CD4-positive, alpha-beta memory T cell (primary cell): ENCODE results near the gene WDR81. TPM values are rescaled to one million over a fixed set of nuclear protein-coding genes. Genes with fewer than 3 reads are reported as not detected.

Source experiments
- CTCF ChIA-PET: fragments of 350-600 bp; sonication (Branson Sonifier 250); formaldehyde crosslinking; loops from one replicate; lab custom pipeline; 2021; ENCODE audit warnings: inconsistent platforms; ENCODE audit not compliant: partially characterized antibody; lab: Charles Lee
- POLR2A ChIA-PET: fragments of 350-600 bp; sonication (Branson Sonifier 250); formaldehyde crosslinking; loops from one replicate; lab custom pipeline; 2021; ENCODE audit not compliant: partially characterized antibody; lab: Charles Lee
- DNase-seq, 5 donors: peaks; one replicate each; pipeline versions ENCODE4 v3.0.0 to v3.0.0-alpha.2; 2020 to 2022; ENCODE audit warnings: mixed read lengths in 1 of 5
- H3K27ac ChIP-seq: one replicate; pipeline ENCODE4 v1.7.0; 2013; ENCODE audit warnings: low read depth, low read length
- H3K27me3 ChIP-seq: 2 replicates; pipeline ENCODE4 v1.7.0; 2013; ENCODE audit warnings: mild to moderate bottlenecking, low read length, moderate library complexity; ENCODE audit not compliant: insufficient read depth
- H3K36me3 ChIP-seq: 2 replicates; pipeline ENCODE4 v1.7.0; 2013; ENCODE audit warnings: mild to moderate bottlenecking, low read length, moderate library complexity; ENCODE audit not compliant: insufficient read depth
- H3K4me1 ChIP-seq: 2 replicates; pipeline ENCODE4 v1.7.0; 2013; ENCODE audit warnings: mild to moderate bottlenecking, low read length, moderate library complexity; ENCODE audit not compliant: insufficient read depth
- H3K4me3 ChIP-seq, 2 donors: one replicate each; pipeline ENCODE4 v1.7.0; 2013; ENCODE audit warnings: low read length in 2 of 2, mild to moderate bottlenecking in 1 of 2
- H3K9me3 ChIP-seq, 2 donors: one replicate each; pipeline ENCODE4 v1.7.0; 2013; ENCODE audit warnings: low read length in 2 of 2, control low read depth in 1 of 2; ENCODE audit not compliant: control insufficient read depth in 1 of 2
- H3K27ac Mint-ChIP-seq, 7 donors: one replicate each; pipeline ENCODE4 v1.8.0; 2020 to 2021; ENCODE audit warnings: mixed read lengths in 7 of 7, mild to moderate bottlenecking in 6 of 7, inconsistent platforms in 3 of 7, moderate library complexity in 3 of 7
- H3K27me3 Mint-ChIP-seq, 2 donors: one replicate each; pipeline ENCODE4 v1.8.0; 2020 to 2021; ENCODE audit warnings: mixed read lengths in 2 of 2
- H3K36me3 Mint-ChIP-seq, 2 donors: one replicate each; pipeline ENCODE4 v1.8.0; 2020 to 2021; ENCODE audit warnings: mixed read lengths in 2 of 2, inconsistent platforms in 1 of 2, mild to moderate bottlenecking in 1 of 2
- H3K4me1 Mint-ChIP-seq, 4 donors: one replicate each; pipeline ENCODE4 v1.8.0; 2020 to 2021; ENCODE audit warnings: mixed read lengths in 4 of 4, mild to moderate bottlenecking in 1 of 4
- H3K4me3 Mint-ChIP-seq, 8 donors: one replicate each; pipeline ENCODE4 v1.8.0; 2020 to 2021; ENCODE audit warnings: mixed read lengths in 8 of 8, mild to moderate bottlenecking in 7 of 8, moderate library complexity in 6 of 8, inconsistent platforms in 3 of 8
- H3K9me3 Mint-ChIP-seq, 8 donors: one replicate each; pipeline ENCODE4 v1.8.0; 2020 to 2021; ENCODE audit warnings: mixed read lengths in 8 of 8, mild to moderate bottlenecking in 5 of 8, inconsistent platforms in 3 of 8, moderate library complexity in 1 of 8
- intact Hi-C: fragments of 100-400 bp; cut with micrococcal nuclease; formaldehyde crosslinking; loops from one replicate; pipeline ENCODE4 v1.15.1; 2023
- polyA plus RNA-seq, 2 donors: library from polyadenylated mRNA; unstranded; fragments of 300-500 nt; fragmentation: Illumina TruSeq; gene quantifications; one replicate each; pipeline ENCODE4 v1.2.3, GENCODE V29; 2021
- total RNA-seq, 2 experiments: library from RNA; stranded (reverse); gene quantifications; one replicate each; pipeline ENCODE4 v1.2.3, GENCODE V29; 2021

WDR81 gene
- total and polyA plus RNA-seq, 4 experiments from 2014 or later = 4.4 to 40.3 (median 29.9) TPM

DNA sequence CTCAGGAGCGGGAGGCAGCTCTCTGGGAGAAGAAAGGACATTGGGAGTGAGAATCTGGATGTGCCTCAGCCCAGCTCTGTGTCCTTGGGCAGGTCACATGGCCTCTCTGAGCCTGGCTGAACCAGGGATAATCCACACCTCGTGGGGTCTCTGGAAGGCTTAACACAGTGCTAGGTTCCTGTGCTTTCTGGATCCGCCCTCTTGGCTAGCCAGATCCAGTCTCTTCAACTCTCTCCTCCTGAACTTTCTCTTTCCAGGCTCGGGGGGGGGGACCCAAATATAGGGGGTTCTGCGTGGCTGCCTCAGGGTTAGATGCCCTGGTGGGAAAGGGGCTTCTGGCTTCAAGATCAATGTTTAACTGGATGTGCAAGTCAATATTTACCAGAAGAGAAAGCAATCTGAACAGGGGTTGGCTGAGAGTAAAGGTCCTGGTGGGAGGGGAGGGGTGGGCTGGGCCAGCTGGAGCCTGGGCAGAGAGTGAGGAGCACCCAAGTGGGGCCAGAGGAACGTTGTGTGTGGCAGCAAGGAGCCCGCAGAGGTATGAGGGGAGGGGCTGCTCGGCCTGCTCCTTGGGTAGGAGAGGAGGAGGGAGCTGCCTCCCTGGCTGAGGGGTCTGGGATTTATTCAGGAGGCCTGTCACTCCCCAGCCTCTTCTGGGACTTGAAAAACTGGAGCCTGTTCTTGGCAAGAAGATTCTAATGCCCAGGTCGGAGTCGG lies 18.0 kb downstream of the WDR81 start, which contains the start of gene SERPINF2:
Gene SERPINF2 (plus strand): TSS at position 501 of the 717 bp plus-strand sequence. CDS start 2,125 bp downstream, outside the sequence.
- no peak within 1 kb of the TSS for H3K4me3 Mint-ChIP-seq
- ChIA-PET POLR2A (interaction anchor here (1.5 to 1.9 kb wide), 2 partner anchors 12 to 26 kb away, joined by 3 to 5 read pairs; no protein-coding TSS in a partner anchor), CTCF (no interaction called here)
- H3K4me1 Mint-ChIP-seq = peaks cover 0 to 2% (median 0%) of the 10 kb centered on the region in 4 donors
- H3K9me3 Mint-ChIP-seq = no peaks in the 10 kb centered on the region
- no peak for DNase-seq
- H3K9me3 ChIP-seq = no peaks in the 10 kb centered on the region
- H3K27me3 Mint-ChIP-seq = no peaks in the 10 kb centered on the region
- no peaks in the 10 kb centered on the region for H3K4me1 ChIP-seq
- no peaks in the 10 kb centered on the region for H3K27me3 ChIP-seq
- H3K4me3 ChIP-seq = no peak within 1 kb of the TSS
- peak within 1 kb of the TSS in 5 of 7 donors; percentile 57 to 74 (median 65) for H3K27ac Mint-ChIP-seq
- no peaks in the 10 kb centered on the region for H3K36me3 ChIP-seq
- no peaks in the 10 kb centered on the region for H3K36me3 Mint-ChIP-seq
- H3K27ac ChIP-seq = no peak within 1 kb of the TSS
- intact Hi-C loops = no loop called here

DNA sequence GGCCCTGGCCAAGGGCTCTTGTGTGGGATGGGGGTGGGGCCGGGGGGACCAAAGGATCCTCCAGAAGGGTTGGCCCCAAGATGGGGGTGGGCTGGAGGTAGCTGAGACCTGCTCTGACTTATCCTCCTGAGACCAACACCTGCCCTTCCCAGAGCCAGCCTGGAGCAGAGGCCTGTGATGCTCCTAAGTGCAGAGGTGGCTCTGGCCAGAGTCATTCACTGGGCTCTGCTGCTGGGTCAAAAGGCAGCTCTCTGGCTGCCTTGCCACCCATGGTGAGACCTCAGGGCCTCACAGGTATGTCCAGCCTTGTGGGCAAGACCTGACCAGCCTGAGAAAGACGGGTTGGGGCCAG lies 18.6 kb downstream of the WDR81 start:
- no peaks in the 10 kb centered on the region for H3K36me3 ChIP-seq
- Mint-ChIP-seq H3K36me3 (no peaks in the 10 kb centered on the region), H3K9me3 (no peaks in the 10 kb centered on the region), H3K27me3 (no peaks in the 10 kb centered on the region), H3K4me3 (no peak overlapping the region), H3K4me1 (no peaks in the 10 kb centered on the region), H3K27ac (no peak overlapping the region)
- no peaks in the 10 kb centered on the region for H3K27me3 ChIP-seq
- no peaks in the 10 kb centered on the region for H3K4me1 ChIP-seq
- H3K27ac ChIP-seq = no peak overlapping the region
- no peaks in the 10 kb centered on the region for H3K9me3 ChIP-seq
- POLR2A ChIA-PET = interaction anchor here (0.6 to 1.9 kb wide), 3 partner anchors 13 to 72 kb away, joined by 3 to 5 read pairs (median 3); no protein-coding TSS in a partner anchor
- CTCF ChIA-PET = no interaction called here
- no peak overlapping the region for H3K4me3 ChIP-seq
- DNase-seq = no peak
- intact Hi-C loops = no loop called here

DNA sequence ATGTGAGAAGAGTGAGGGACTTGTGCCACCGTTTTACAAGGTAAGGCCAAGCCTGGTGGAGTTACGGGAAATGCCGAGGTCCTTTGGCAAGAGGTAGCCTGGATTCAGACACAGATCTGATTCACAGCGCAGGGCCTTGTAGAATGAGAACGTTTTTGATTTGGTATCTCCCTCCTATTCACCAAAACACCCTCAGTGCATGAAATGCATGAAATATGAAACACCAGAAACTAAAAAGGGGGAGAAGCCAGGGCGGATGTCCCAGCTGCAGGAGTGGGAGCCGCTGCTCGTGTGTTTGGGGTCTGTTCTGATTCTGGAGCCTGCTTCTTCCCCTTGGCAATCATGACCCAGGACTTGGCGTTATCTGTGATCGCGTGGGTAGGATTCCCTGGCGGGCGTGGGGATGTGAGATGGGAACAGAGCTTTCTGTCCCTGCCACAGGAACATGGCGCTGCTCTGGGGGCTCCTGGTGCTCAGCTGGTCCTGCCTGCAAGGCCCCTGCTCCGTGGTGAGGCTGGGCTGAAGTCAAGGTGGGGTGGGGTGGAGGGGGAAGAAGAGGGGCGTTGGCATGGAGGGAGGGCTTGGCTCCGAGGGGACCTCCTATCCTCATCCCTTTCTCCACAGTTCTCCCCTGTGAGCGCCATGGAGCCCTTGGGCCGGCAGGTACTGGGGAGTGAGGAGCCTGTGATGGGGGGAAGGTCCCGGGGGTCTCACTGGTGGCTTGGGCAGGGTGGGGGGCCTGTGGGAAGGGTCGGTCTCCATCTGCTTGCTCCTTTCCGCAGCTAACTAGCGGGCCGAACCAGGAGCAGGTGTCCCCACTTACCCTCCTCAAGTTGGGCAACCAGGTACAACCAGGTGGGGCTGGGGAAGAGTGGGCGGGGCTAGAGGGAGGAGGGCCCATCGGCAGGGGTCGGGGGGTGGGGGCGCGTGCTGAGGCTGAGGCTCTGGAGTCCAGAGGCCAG lies 20.3 kb downstream of the WDR81 start:
- Mint-ChIP-seq H3K27ac (no peak overlapping the region), H3K27me3 (no peaks in the 10 kb centered on the region), H3K4me1 (no peaks in the 10 kb centered on the region), H3K9me3 (no peaks in the 10 kb centered on the region), H3K4me3 (no peak overlapping the region), H3K36me3 (no peaks in the 10 kb centered on the region)
- ChIA-PET CTCF (no interaction called here), POLR2A (no interaction called here)
- DNase-seq = no peak
- H3K4me3 ChIP-seq = no peak overlapping the region
- H3K9me3 ChIP-seq = no peaks in the 10 kb centered on the region
- no peaks in the 10 kb centered on the region for H3K4me1 ChIP-seq
- intact Hi-C loops = no loop called here
- H3K27ac ChIP-seq = no peak overlapping the region
- H3K36me3 ChIP-seq = no peaks in the 10 kb centered on the region
- H3K27me3 ChIP-seq = no peaks in the 10 kb centered on the region

DNA sequence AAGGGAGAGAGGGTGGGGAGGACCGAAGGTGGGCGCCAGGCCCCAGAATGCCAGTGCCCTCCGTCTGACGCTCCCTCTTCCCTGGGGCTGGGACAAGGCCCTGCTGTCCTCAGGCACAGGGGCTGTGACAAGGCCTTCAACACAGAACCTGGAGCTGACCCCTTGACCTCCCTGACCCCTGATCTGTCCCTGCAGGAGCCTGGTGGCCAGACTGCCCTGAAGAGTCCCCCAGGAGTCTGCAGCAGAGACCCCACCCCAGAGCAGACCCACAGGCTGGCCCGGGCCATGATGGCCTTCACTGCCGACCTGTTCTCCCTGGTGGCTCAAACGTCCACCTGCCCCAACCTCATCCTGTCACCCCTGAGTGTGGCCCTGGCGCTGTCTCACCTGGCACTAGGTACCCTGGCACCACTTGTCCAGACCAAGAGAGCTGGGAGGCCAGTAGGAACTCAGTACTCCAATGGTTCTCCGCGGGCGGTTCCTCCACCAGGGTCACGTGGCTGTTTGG lies 21.1 kb downstream of the WDR81 start:
- H3K27me3 Mint-ChIP-seq = no peaks in the 10 kb centered on the region
- Histone ChIP-seq H3K4me1 (no peaks in the 10 kb centered on the region), H3K9me3 (no peaks in the 10 kb centered on the region), H3K36me3 (no peaks in the 10 kb centered on the region), H3K4me3 (no peak overlapping the region), H3K27me3 (no peaks in the 10 kb centered on the region), H3K27ac (no peak overlapping the region)
- intact Hi-C loops = no loop called here
- no peaks in the 10 kb centered on the region for H3K9me3 Mint-ChIP-seq
- no peak for DNase-seq
- H3K4me3 Mint-ChIP-seq = no peak overlapping the region
- no peaks in the 10 kb centered on the region for H3K4me1 Mint-ChIP-seq
- POLR2A ChIA-PET = no interaction called here
- CTCF ChIA-PET = no interaction called here
- H3K27ac Mint-ChIP-seq = no peak overlapping the region
- no peaks in the 10 kb centered on the region for H3K36me3 Mint-ChIP-seq

DNA sequence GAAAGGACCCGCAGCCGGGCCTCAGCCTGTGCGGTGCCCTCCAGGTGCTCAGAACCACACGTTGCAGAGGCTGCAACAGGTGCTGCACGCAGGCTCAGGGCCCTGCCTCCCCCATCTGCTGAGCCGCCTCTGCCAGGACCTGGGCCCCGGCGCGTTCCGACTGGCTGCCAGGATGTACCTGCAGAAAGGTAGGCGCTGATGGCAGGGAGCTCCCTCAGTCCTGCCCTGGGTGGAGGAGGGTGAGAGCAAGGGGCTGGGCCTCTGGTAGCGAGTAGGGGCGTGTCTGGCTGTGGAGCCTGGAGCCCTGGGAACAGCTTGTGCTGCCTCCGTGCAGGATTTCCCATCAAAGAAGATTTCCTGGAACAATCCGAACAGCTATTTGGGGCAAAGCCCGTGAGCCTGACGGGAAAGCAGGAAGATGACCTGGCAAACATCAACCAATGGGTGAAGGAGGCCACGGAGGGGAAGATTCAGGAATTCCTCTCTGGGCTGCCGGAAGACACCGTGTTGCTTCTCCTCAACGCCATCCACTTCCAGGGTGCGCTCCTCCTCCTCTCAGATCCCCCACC lies 22.6 kb downstream of the WDR81 start:
- ChIA-PET CTCF (no interaction called here), POLR2A (interaction anchor here (1.2 kb wide), 1 partner anchor 8 kb away, joined by 3 read pairs; no protein-coding TSS in a partner anchor)
- Mint-ChIP-seq H3K4me1 (no peaks in the 10 kb centered on the region), H3K27me3 (no peaks in the 10 kb centered on the region), H3K36me3 (no peaks in the 10 kb centered on the region), H3K4me3 (no peak overlapping the region), H3K9me3 (no peaks in the 10 kb centered on the region), H3K27ac (no peak overlapping the region)
- Histone ChIP-seq H3K4me1 (no peaks in the 10 kb centered on the region), H3K9me3 (no peaks in the 10 kb centered on the region), H3K36me3 (no peaks in the 10 kb centered on the region), H3K27ac (no peak overlapping the region), H3K27me3 (no peaks in the 10 kb centered on the region), H3K4me3 (no peak overlapping the region)
- DNase-seq = no peak
- intact Hi-C loops = no loop called here

DNA sequence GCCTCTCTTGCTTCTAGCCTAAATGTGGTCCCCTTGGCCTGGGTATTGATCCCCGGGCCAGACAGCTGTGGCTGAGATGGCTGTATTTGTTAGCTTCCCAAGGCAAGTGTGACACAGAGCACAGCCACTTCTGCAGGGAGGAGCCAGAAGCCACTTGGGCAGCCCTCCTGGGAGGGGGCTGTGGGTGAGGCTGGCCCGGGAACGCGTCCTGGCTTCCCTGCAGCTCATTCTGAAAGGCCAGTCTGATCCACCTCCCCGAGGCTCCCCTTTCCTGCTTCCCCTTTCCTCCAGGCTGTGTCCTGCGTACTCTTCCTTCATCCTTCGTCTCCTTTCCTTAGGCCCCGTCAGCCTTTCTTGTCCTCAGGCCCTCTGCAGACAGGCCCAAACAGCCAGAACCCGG lies 26.1 kb downstream of the WDR81 start:
- H3K27ac ChIP-seq = no peak overlapping the region
- no peak for DNase-seq
- Mint-ChIP-seq H3K4me3 (no peak overlapping the region), H3K9me3 (no peaks in the 10 kb centered on the region), H3K27me3 (no peaks in the 10 kb centered on the region), H3K27ac (no peak overlapping the region), H3K4me1 (no peaks in the 10 kb centered on the region), H3K36me3 (no peaks in the 10 kb centered on the region)
- intact Hi-C loops = no loop called here
- H3K36me3 ChIP-seq = no peaks in the 10 kb centered on the region
- POLR2A ChIA-PET = interaction anchor here (1.0 to 1.1 kb wide), 2 partner anchors 13 to 18 kb away, joined by 3 read pairs; no protein-coding TSS in a partner anchor
- no peaks in the 10 kb centered on the region for H3K9me3 ChIP-seq
- no peaks in the 10 kb centered on the region for H3K4me1 ChIP-seq
- H3K4me3 ChIP-seq = no peak overlapping the region
- CTCF ChIA-PET = interaction anchor here (1.5 kb wide), 1 partner anchor 22 kb away, joined by 3 read pairs; no protein-coding TSS in a partner anchor
- H3K27me3 ChIP-seq = no peaks in the 10 kb centered on the region
